SK-N-SH (cell line): Measurements from ENCODE around the gene ADAD2. TPM values are rescaled to one million over a fixed set of nuclear protein-coding genes. Genes with fewer than 3 reads are reported as not detected.

Source experiments
- CTCF ChIA-PET: fragments of 300-600, 350-600 bp; formaldehyde crosslinking; extraction: SDS; loops from one replicate; lab custom pipeline; 2021; lab: Yijun Ruan, JAX
- POLR2A ChIA-PET: fragments of 350-600 bp; sonication (Branson Sonifier 250); formaldehyde crosslinking; extraction: SDS; loops from one replicate; lab custom pipeline; 2020; ENCODE audit warnings: antibody characterized with exemption, inconsistent platforms; lab: Yijun Ruan, JAX
- DNase-seq: peaks from one replicate; pipeline ENCODE4 v3.0.0; 2012
- H2AFZ ChIP-seq: fragments of 200-600 bp; sonication (generic); 2 replicates; pipeline ENCODE4 v1.8.1; 2016; ENCODE audit warnings: antibody characterized with exemption, mild to moderate bottlenecking, low read depth
- H3F3A ChIP-seq: fragments of 200-600 bp; sonication (generic); replicated peaks from 2 replicates; pipeline ENCODE3; 2016; ENCODE audit warnings: antibody characterized with exemption, mild to moderate bottlenecking; ENCODE audit not compliant: insufficient read depth
- H3K27ac ChIP-seq, 2 experiments: fragments of 200-500 bp in 1 of 2; fragments of 200-600 bp in 1 of 2; sonication (Bioruptor generic) in 1 of 2; sonication (generic), shearing (Covaris generic) in 1 of 2; 2 replicates each; pipeline versions ENCODE4 v1.5.1 to v1.6.1; 2014 to 2016; ENCODE audit warnings: low read depth in 2 of 2, inconsistent platforms in 1 of 2, low read length in 1 of 2, mild to moderate bottlenecking in 1 of 2, mixed read lengths in 1 of 2
- H3K27me3 ChIP-seq: fragments of 200-600 bp; sonication (generic), shearing (Covaris generic); 2 replicates; pipeline ENCODE4 v1.6.1; 2016; ENCODE audit warnings: mixed run types; ENCODE audit not compliant: insufficient read depth
- H3K36me3 ChIP-seq, 2 experiments: fragments of 200-500 bp in 1 of 2; fragments of 200-600 bp in 1 of 2; sonication (Bioruptor generic) in 1 of 2; sonication (generic) in 1 of 2; replicated peaks in 1 of 2; 2 replicates each; pipeline versions ENCODE3 to v1.5.1; 2014 to 2016; ENCODE audit warnings: low read length in 1 of 2, mild to moderate bottlenecking in 1 of 2; ENCODE audit not compliant: insufficient read depth in 2 of 2, control insufficient read depth in 1 of 2
- H3K4me1 ChIP-seq, 2 experiments: fragments of 200-500 bp in 1 of 2; fragments of 200-600 bp in 1 of 2; sonication (Bioruptor generic) in 1 of 2; sonication (generic), shearing (Covaris generic) in 1 of 2; 2 replicates each; pipeline versions ENCODE4 v1.5.1 to v1.6.1; 2014 to 2016; ENCODE audit warnings: low read depth in 1 of 2, low read length in 1 of 2, mixed run types in 1 of 2; ENCODE audit not compliant: insufficient read depth in 2 of 2, control insufficient read depth in 1 of 2
- H3K4me2 ChIP-seq: fragments of 200-600 bp; sonication (generic), shearing (Covaris generic); 2 replicates; pipeline ENCODE4 v1.6.1; 2017; ENCODE audit warnings: mixed run types
- H3K4me3 ChIP-seq, 2 experiments: fragments of 200-500 bp in 1 of 2; fragments of 200-600 bp in 1 of 2; sonication (Bioruptor generic) in 1 of 2; sonication (generic), shearing (Covaris generic) in 1 of 2; 2 replicates each; pipeline versions ENCODE4 v1.5.1 to v1.8.1; 2014 to 2016; ENCODE audit warnings: low read depth in 2 of 2, inconsistent platforms in 1 of 2, low read length in 1 of 2, mild to moderate bottlenecking in 1 of 2, mixed read lengths in 1 of 2, moderate library complexity in 1 of 2
- H3K79me2 ChIP-seq: fragments of 200-600 bp; sonication (generic); 2 replicates; pipeline ENCODE4 v1.8.1; 2017; ENCODE audit warnings: mild to moderate bottlenecking; ENCODE audit not compliant: insufficient read depth
- H3K9ac ChIP-seq: fragments of 200-600 bp; sonication (generic); 2 replicates; pipeline ENCODE4 v1.6.1; 2017; ENCODE audit warnings: mixed run types
- H3K9me2 ChIP-seq: fragments of 200-600 bp; sonication (generic); 2 replicates; pipeline ENCODE4 v1.6.1; 2017; ENCODE audit warnings: mixed run types
- H3K9me3 ChIP-seq: fragments of 200-600 bp; sonication (generic); 2 replicates; pipeline ENCODE4 v1.6.1; 2017; ENCODE audit warnings: mixed run types, mild to moderate bottlenecking, moderate library complexity
- H4K20me1 ChIP-seq: fragments of 200-600 bp; sonication (generic); 2 replicates; pipeline ENCODE4 v1.6.1; 2017; ENCODE audit warnings: mild to moderate bottlenecking, mixed run types; ENCODE audit not compliant: insufficient read depth
- CHD2 ChIP-seq: fragments of 150-350 bp; IDR thresholded peaks from 2 replicates; pipeline ENCODE4 v1.6.1; 2018; ENCODE audit warnings: low read length; ENCODE audit not compliant: partially characterized antibody
- CTCF ChIP-seq: fragments of 200-600 bp; sonication (generic); IDR thresholded peaks from 2 replicates; pipeline ENCODE4 v1.6.1; 2017; ENCODE audit warnings: antibody characterized with exemption, mild to moderate bottlenecking, moderate library complexity
- ELF1 ChIP-seq: IDR thresholded peaks from 2 replicates; pipeline ENCODE4 v1.4.0; 2012
- EP300 ChIP-seq, 2 experiments: IDR thresholded peaks; 2 replicates each; pipeline versions ENCODE4 v1.4.0 to v1.6.1; 2012; ENCODE audit warnings: borderline replicate concordance in 1 of 2, low read depth in 1 of 2, low read length in 1 of 2
- EZH2phosphoT487 ChIP-seq: fragments of 200-600 bp; sonication (generic); IDR thresholded peaks from 2 replicates; pipeline ENCODE4 v1.6.1; 2017; ENCODE audit warnings: low read depth, mixed run types, mild to moderate bottlenecking, antibody characterized with exemption, moderate library complexity, borderline replicate concordance
- GABPA ChIP-seq: IDR thresholded peaks from 2 replicates; pipeline ENCODE4 v1.4.0; 2012; ENCODE audit warnings: low read depth, mild to moderate bottlenecking
- GATA2 ChIP-seq: sonication (generic); formaldehyde crosslinking; IDR thresholded peaks from 2 replicates; pipeline ENCODE4 v1.5.0; 2020; ENCODE audit warnings: mild to moderate bottlenecking, missing genetic modification reagents
- MAX ChIP-seq: IDR thresholded peaks from 2 replicates; pipeline ENCODE4 v1.4.0; 2012; ENCODE audit warnings: low read depth
- NFIC ChIP-seq: IDR thresholded peaks from 2 replicates; pipeline ENCODE4 v1.4.0; 2012; ENCODE audit warnings: borderline replicate concordance
- NRF1 ChIP-seq: IDR thresholded peaks from 2 replicates; pipeline ENCODE4 v1.6.1; 2012; ENCODE audit warnings: low read depth, mild to moderate bottlenecking, low read length
- POLR2AphosphoS5 ChIP-seq: IDR thresholded peaks from 2 replicates; pipeline ENCODE4 v1.6.1; 2012; ENCODE audit warnings: low read depth, low read length
- RCOR1 ChIP-seq: fragments of 150-350 bp; IDR thresholded peaks from 2 replicates; pipeline ENCODE4 v1.6.1; 2017; ENCODE audit warnings: antibody characterized with exemption, low read length
- SIN3A ChIP-seq: IDR thresholded peaks from 2 replicates; pipeline ENCODE4 v1.6.1; 2012; ENCODE audit warnings: low read depth, mild to moderate bottlenecking, low read length, moderate library complexity, borderline replicate concordance
- TAF1 ChIP-seq: IDR thresholded peaks from 2 replicates; pipeline ENCODE4 v1.6.1; 2012; ENCODE audit warnings: low read depth, mild to moderate bottlenecking, low read length, moderate library complexity, borderline replicate concordance
- TCF12 ChIP-seq: IDR thresholded peaks from 2 replicates; pipeline ENCODE4 v1.4.0; 2012
- YY1 ChIP-seq: IDR thresholded peaks from 2 replicates; pipeline ENCODE4 v1.4.0; 2012; ENCODE audit warnings: low read depth, mild to moderate bottlenecking
- ZBTB33 ChIP-seq: IDR thresholded peaks from 2 replicates; pipeline ENCODE4 v1.4.0; 2012; ENCODE audit warnings: low read depth, borderline replicate concordance
- WGBS: methylation state at CpG from one replicate; pipeline ENCODE4 v1.1.6; 2017; ENCODE audit warnings: low lambda C conversion rate; 5-methylcytosine and 5-hydroxymethylcytosine counted together
- polyA plus RNA-seq, 3 experiments: library from polyadenylated mRNA; depleted of rRNA; stranded (reverse); fragments of >200 nt; gene quantifications; 2 replicates each; pipeline ENCODE4 v1.2.3, GENCODE V29; 2012
- TF ChIP-seq, protein P1 (sequence below): IDR thresholded peaks from 2 replicates; pipeline ENCODE4; 2012
- TF ChIP-seq, protein P2 (sequence below): IDR thresholded peaks from 2 replicates; pipeline ENCODE4 v1.6.1; 2012; ENCODE audit warnings: mild to moderate bottlenecking, low read depth, low read length, moderate library complexity

The ADAD2 gene
- polyA plus RNA-seq, 1 of the 3 experiments (the other 2 are of a cell fraction), result not detected

DNA sequence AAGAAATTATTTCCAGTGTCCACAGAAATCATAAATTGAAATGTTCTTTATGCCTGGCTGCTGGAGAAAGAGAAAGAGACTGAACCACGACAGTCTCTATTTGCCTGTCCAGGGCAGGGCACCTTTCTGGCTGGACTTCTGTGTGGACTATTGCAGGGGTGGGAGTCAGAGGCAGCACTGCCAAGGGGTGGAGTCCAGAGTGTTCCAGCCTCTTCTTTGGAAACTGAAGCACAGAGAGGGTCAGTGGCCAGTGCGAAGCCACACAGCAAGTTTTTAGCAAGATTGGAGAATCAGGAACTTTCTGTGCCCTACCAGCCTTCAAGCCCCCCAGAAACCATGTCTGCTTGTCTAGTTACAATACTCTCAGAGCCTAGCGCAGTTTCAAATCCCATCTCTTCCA, 33.6 kb downstream of the ADAD2 start (continued):
- TF ChIP-seq GATA2 (CRISPR knock-in tag), result no peak

- no peak overlapping the region for H3K4me2 ChIP-seq
- no peaks in the 10 kb centered on the region for H3K9me2 ChIP-seq
- no peak overlapping the region for H3K9ac ChIP-seq
- TF ChIP-seq NRF1, result no peak
- TF ChIP-seq RCOR1, result no peak
- TF ChIP-seq ZBTB33, result no peak
- no peak for TF ChIP-seq YY1
- TF ChIP-seq MAX, result no peak
- TF ChIP-seq TAF1, result no peak
- no peak for TF ChIP-seq SIN3A
- no peak for TF ChIP-seq EZH2phosphoT487
- TF ChIP-seq CHD2, result no peak
- no peak for TF ChIP-seq GABPA
- TF ChIP-seq, protein P1, sequence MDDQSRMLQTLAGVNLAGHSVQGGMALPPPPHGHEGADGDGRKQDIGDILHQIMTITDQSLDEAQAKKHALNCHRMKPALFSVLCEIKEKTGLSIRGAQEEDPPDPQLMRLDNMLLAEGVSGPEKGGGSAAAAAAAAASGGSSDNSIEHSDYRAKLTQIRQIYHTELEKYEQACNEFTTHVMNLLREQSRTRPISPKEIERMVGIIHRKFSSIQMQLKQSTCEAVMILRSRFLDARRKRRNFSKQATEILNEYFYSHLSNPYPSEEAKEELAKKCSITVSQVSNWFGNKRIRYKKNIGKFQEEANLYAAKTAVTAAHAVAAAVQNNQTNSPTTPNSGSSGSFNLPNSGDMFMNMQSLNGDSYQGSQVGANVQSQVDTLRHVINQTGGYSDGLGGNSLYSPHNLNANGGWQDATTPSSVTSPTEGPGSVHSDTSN, result no peak
- no peak for TF ChIP-seq POLR2AphosphoS5
- TF ChIP-seq TCF12, result no peak
- TF ChIP-seq ELF1, result no peak
- no peak for TF ChIP-seq CTCF
- TF ChIP-seq EP300 (IDR thresholded peaks at IDR 0.05; ENCODE audit: borderline replicate concordance in 1 of 2, low read depth in 1 of 2, low read length in 1 of 2), result no peak
- TF ChIP-seq, protein P2, sequence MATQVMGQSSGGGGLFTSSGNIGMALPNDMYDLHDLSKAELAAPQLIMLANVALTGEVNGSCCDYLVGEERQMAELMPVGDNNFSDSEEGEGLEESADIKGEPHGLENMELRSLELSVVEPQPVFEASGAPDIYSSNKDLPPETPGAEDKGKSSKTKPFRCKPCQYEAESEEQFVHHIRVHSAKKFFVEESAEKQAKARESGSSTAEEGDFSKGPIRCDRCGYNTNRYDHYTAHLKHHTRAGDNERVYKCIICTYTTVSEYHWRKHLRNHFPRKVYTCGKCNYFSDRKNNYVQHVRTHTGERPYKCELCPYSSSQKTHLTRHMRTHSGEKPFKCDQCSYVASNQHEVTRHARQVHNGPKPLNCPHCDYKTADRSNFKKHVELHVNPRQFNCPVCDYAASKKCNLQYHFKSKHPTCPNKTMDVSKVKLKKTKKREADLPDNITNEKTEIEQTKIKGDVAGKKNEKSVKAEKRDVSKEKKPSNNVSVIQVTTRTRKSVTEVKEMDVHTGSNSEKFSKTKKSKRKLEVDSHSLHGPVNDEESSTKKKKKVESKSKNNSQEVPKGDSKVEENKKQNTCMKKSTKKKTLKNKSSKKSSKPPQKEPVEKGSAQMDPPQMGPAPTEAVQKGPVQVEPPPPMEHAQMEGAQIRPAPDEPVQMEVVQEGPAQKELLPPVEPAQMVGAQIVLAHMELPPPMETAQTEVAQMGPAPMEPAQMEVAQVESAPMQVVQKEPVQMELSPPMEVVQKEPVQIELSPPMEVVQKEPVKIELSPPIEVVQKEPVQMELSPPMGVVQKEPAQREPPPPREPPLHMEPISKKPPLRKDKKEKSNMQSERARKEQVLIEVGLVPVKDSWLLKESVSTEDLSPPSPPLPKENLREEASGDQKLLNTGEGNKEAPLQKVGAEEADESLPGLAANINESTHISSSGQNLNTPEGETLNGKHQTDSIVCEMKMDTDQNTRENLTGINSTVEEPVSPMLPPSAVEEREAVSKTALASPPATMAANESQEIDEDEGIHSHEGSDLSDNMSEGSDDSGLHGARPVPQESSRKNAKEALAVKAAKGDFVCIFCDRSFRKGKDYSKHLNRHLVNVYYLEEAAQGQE, result no peak
- TF ChIP-seq NFIC, result no peak
- TF ChIP-seq, all 33 proteins: peak for 0
- H3K27ac ChIP-seq, result no peak overlapping the region
- H2AFZ ChIP-seq, result no peak overlapping the region
- H3K4me1 ChIP-seq, result peaks cover 5 to 21% of the 10 kb centered on the region in 2 experiments; a peak in 2 of 4 replicates
- H3K79me2 ChIP-seq, result no peaks in the 10 kb centered on the region
- H3K27me3 ChIP-seq, result no peaks in the 10 kb centered on the region
- no peaks in the 10 kb centered on the region for H3K36me3 ChIP-seq
- H4K20me1 ChIP-seq, result no peaks in the 10 kb centered on the region
- H3K9me3 ChIP-seq, result no peaks in the 10 kb centered on the region
- peaks cover 3% of the 10 kb centered on the region for H3F3A ChIP-seq
- ChIA-PET CTCF (interaction anchor here (1.3 to 1.4 kb wide), 2 partner anchors 10 to 38 kb away, joined by 3 to 4 read pairs; partner anchors contain the start of gene TAF1C), POLR2A (no interaction called here)
- H3K4me3 ChIP-seq, result no peak overlapping the region
- DNase-seq, result no peak
- WGBS, result 76% methylated on average over 2 of the region's 3 CpGs
Measured at GRCh38 chr16:84225126-84225525, 34.2 kb downstream of the ADAD2 start.
